Gastrocnemius medialis (tissue), 4 donors: Measurements from ENCODE around the gene FAM237A. TPM values are rescaled to one million over a fixed set of nuclear protein-coding genes. Genes with fewer than 3 reads are reported as not detected.

Experiments used
- ATAC-seq, 2 donors: fragments of 150-250 bp; one replicate each; pipeline ENCODE4 v1.9.1; 2016
- DNase-seq, 2 donors: peaks; one replicate each; pipeline ENCODE4 v3.0.0-alpha.2; 2019
- H3K27ac ChIP-seq, 4 donors: fragments of 200-600 bp; sonication (generic); 1 replicate in 1 of 4; 2 replicates in 3 of 4; pipeline ENCODE4 v1.5.1; 2016 to 2018; ENCODE audit warnings: mild to moderate bottlenecking in 2 of 4, moderate library complexity in 1 of 4
- H3K27me3 ChIP-seq, 3 donors: fragments of 200-600 bp; sonication (generic) in 2 of 3; 1 replicate in 1 of 3; 2 replicates in 2 of 3; pipeline versions ENCODE4 v1.5.1 to v1.6.0; 2016 to 2019; ENCODE audit warnings: mild to moderate bottlenecking in 1 of 3, moderate library complexity in 1 of 3
- H3K36me3 ChIP-seq, 2 donors: fragments of 200-600 bp; sonication (generic) in 1 of 2; one replicate each; pipeline ENCODE4 v1.5.1; 2017 to 2018
- H3K4me1 ChIP-seq, 2 donors: fragments of 200-600 bp; sonication (generic) in 1 of 2; one replicate each; pipeline ENCODE4 v1.5.1; 2016 to 2017; ENCODE audit warnings: mild to moderate bottlenecking in 2 of 2
- H3K4me3 ChIP-seq, 4 donors: fragments of 200-600 bp; sonication (generic) in 3 of 4; 1 replicate in 1 of 4; 2 replicates in 3 of 4; pipeline ENCODE4 v1.5.1; 2016 to 2019; ENCODE audit warnings: mild to moderate bottlenecking in 2 of 4
- H3K9me3 ChIP-seq, 3 donors: fragments of 200-600 bp; sonication (generic) in 2 of 3; 1 replicate in 1 of 3; 2 replicates in 2 of 3; pipeline ENCODE4 v1.5.1; 2016 to 2019
- CTCF ChIP-seq, 5 experiments: fragments of 450-650 bp in 3 of 5; fragments of 200-600 bp in 2 of 5; sonication (generic) in 2 of 5; IDR thresholded peaks in 4 of 5; conservative IDR thresholded peaks in 1 of 5; 1 replicate in 4 of 5; 2 replicates in 1 of 5; pipeline ENCODE4 v1.5.1; 2016 to 2019; ENCODE audit warnings: antibody characterized with exemption in 5 of 5, mild to moderate bottlenecking in 3 of 5, moderate library complexity in 3 of 5
- POLR2A ChIP-seq, 2 donors: fragments of 450-650 bp; IDR thresholded peaks; one replicate each; pipeline ENCODE4 v1.6.1; 2017; ENCODE audit warnings: antibody characterized with exemption in 2 of 2, mild to moderate bottlenecking in 2 of 2, moderate library complexity in 2 of 2
- in situ Hi-C, 4 donors: fragments of 200-750 bp; cut with MboI; loops; one replicate each; pipeline versions ENCODE4 v1.15.0 to v1.8.0; 2017; ENCODE audit warnings: low sequenced_read_pairs in 4 of 4
- intact Hi-C: fragments of 100-400 bp; cut with DNase I; formaldehyde crosslinking; loops from one replicate; pipeline ENCODE4 v1.15.1; 2023; ENCODE audit warnings: low total_unique reads
- total RNA-seq, 4 donors: library from RNA; depleted of rRNA; stranded (reverse); fragments of >200 nt; gene quantifications; one replicate each; pipeline versions ENCODE4 v1.1.0 to v1.2.3, GENCODE V29; 2016

The FAM237A gene
- total RNA-seq, 4 donors from 2014 or later, result not detected

GRCh38 chr2:206611191-206611590 is 31.1 kb upstream of the FAM237A start:
- Histone ChIP-seq H3K9me3 (no peaks in the 10 kb centered on the region), H3K36me3 (no peaks in the 10 kb centered on the region), H3K27me3 (no peaks in the 10 kb centered on the region), H3K27ac (no peak overlapping the region), H3K4me3 (no peak overlapping the region), H3K4me1 (no peaks in the 10 kb centered on the region)
- intact Hi-C loops (no loop called here), in situ Hi-C loops (no loop called here)
- TF ChIP-seq POLR2A (IDR thresholded peaks at IDR 0.05) (no peak), CTCF (IDR thresholded peaks at IDR 0.05 in 4 of 5, conservative IDR thresholded peaks at IDR 0.05 in 1 of 5) (no peak)
- ATAC-seq (no peak), DNase-seq (no peak)

GRCh38 chr2:206611736-206612135 is 30.6 kb upstream of the FAM237A start:
- Histone ChIP-seq H3K9me3 (no peaks in the 10 kb centered on the region), H3K27me3 (no peaks in the 10 kb centered on the region), H3K4me3 (no peak overlapping the region), H3K4me1 (no peaks in the 10 kb centered on the region), H3K36me3 (no peaks in the 10 kb centered on the region), H3K27ac (no peak overlapping the region)
- in situ Hi-C loops (no loop called here), intact Hi-C loops (no loop called here)
- TF ChIP-seq POLR2A (IDR thresholded peaks at IDR 0.05) (no peak), CTCF (IDR thresholded peaks at IDR 0.05 in 4 of 5, conservative IDR thresholded peaks at IDR 0.05 in 1 of 5) (no peak)
- ATAC-seq, result no peak
- no peak for DNase-seq

- Histone ChIP-seq H3K27me3 (no peaks in the 10 kb centered on the region), H3K4me3 (no peak overlapping the region), H3K36me3 (no peaks in the 10 kb centered on the region), H3K4me1 (no peaks in the 10 kb centered on the region), H3K27ac (no peak overlapping the region), H3K9me3 (no peaks in the 10 kb centered on the region)
- DNase-seq, result no peak
- in situ Hi-C loops, result no loop called here
- no peak for TF ChIP-seq POLR2A (IDR thresholded peaks at IDR 0.05)
- intact Hi-C loops, result no loop called here
- no peak for ATAC-seq
These were observed 27.5 kb upstream of the FAM237A start for GRCh38 chr2:206614811-206615210.

GRCh38 chr2:206615417-206616089 is 26.7 kb upstream of the FAM237A start:
- DNase-seq, result no peak
- TF ChIP-seq CTCF (IDR thresholded peaks at IDR 0.05 in 4 of 5, conservative IDR thresholded peaks at IDR 0.05 in 1 of 5) (no peak), POLR2A (IDR thresholded peaks at IDR 0.05) (no peak)
- ATAC-seq, result no peak
- no peaks in the 10 kb centered on the region for H3K27me3 ChIP-seq
- H3K9me3 ChIP-seq, result no peaks in the 10 kb centered on the region
- intact Hi-C loops, result no loop called here
- no peak overlapping the region for H3K27ac ChIP-seq
- H3K4me1 ChIP-seq, result no peaks in the 10 kb centered on the region
- H3K4me3 ChIP-seq, result no peak overlapping the region
- in situ Hi-C loops, result no loop called here
- H3K36me3 ChIP-seq, result no peaks in the 10 kb centered on the region

- Histone ChIP-seq H3K36me3 (no peaks in the 10 kb centered on the region), H3K27me3 (no peaks in the 10 kb centered on the region), H3K9me3 (no peaks in the 10 kb centered on the region), H3K4me3 (no peak overlapping the region), H3K4me1 (no peaks in the 10 kb centered on the region), H3K27ac (no peak overlapping the region)
- no peak for DNase-seq
- TF ChIP-seq CTCF (IDR thresholded peaks at IDR 0.05 in 4 of 5, conservative IDR thresholded peaks at IDR 0.05 in 1 of 5) (no peak), POLR2A (IDR thresholded peaks at IDR 0.05) (no peak)
- intact Hi-C loops (no loop called here), in situ Hi-C loops (no loop called here)
- ATAC-seq, result no peak
These were observed 26.1 kb upstream of the FAM237A start for GRCh38 chr2:206616151-206616550.
